ENCODE results near the gene EMID1. TPM values are rescaled to one million over a fixed set of nuclear protein-coding genes. Genes with fewer than 3 reads are reported as not detected.

Gene EMID1
- total RNA-seq, 1 experiment from 2014 or later: 5.4 TPM

- Mint-ChIP-seq H3K27me3 (ENCODE audit: low read depth) (peaks cover 7% of the 10 kb centered on the region), H3K36me3 (ENCODE audit: insufficient read depth in 1 of 3, low read depth in 3 of 3) (peaks cover 0 to 3% (median 3%) of the 10 kb centered on the region in 3 experiments; a peak in 3 of 7 replicates), H3K9me3 (peaks cover 2% of the 10 kb centered on the region in 2 experiments; a peak in 3 of 5 replicates), H3K27ac (no peak overlapping the region), H3K4me3 (no peak overlapping the region), H3K4me1 (peaks cover 0 to 6% of the 10 kb centered on the region in 2 experiments; a peak in 3 of 4 replicates)
- Histone ChIP-seq H2AFZ (ENCODE audit: low read length) (no peak overlapping the region), H4K91ac (ENCODE audit: insufficient read length, low read depth, low read length) (no peak overlapping the region), H2BK12ac (ENCODE audit: insufficient read length, low read depth, low read length) (no peak overlapping the region), H4K20me1 (ENCODE audit: control insufficient read depth, insufficient read depth, insufficient read length) (no peaks in the 10 kb centered on the region), H2AK5ac (ENCODE audit: insufficient read length, low read length) (no peak overlapping the region), H3K27ac (ENCODE audit: insufficient read length, low read depth, low read length) (no peak overlapping the region), H3K79me2 (ENCODE audit: insufficient read depth, low read length) (no peaks in the 10 kb centered on the region), H3K4me1 (ENCODE audit: insufficient read depth, low read length) (no peaks in the 10 kb centered on the region), H4K8ac (replicated peaks; ENCODE audit: insufficient read length, low read depth, low read length) (no peak overlapping the region), H3K56ac (ENCODE audit: insufficient read length, low read depth, low read length) (no peak overlapping the region), H3K4ac (ENCODE audit: low read depth, low read length) (no peak overlapping the region), H3K9ac (ENCODE audit: extremely low read depth, insufficient read length, low read length) (no peak overlapping the region), H2BK5ac (ENCODE audit: insufficient read length, low read length) (no peak overlapping the region), H3K27me3 (ENCODE audit: insufficient read depth, low read length) (no peaks in the 10 kb centered on the region), H3K18ac (ENCODE audit: insufficient read length, low read depth, low read length) (no peak overlapping the region), H3T11ph (ENCODE audit: low read length) (no peak overlapping the region), H3K23ac (ENCODE audit: insufficient read length, low read depth, low read length) (no peak overlapping the region), H3K9me3 (ENCODE audit: control insufficient read depth, low read depth, low read length) (no peaks in the 10 kb centered on the region), H2BK15ac (ENCODE audit: low read depth, low read length) (no peak overlapping the region), H3K4me2 (ENCODE audit: insufficient read depth, insufficient read length, low read length) (no peak overlapping the region), H3K79me1 (ENCODE audit: insufficient read depth, low read depth, low read length, poor library complexity, severe bottlenecking) (no peaks in the 10 kb centered on the region), H3K23me2 (ENCODE audit: insufficient read length, low read depth, low read length, poor library complexity, severe bottlenecking) (no peaks in the 10 kb centered on the region), H2BK20ac (ENCODE audit: low read depth, low read length, poor library complexity, severe bottlenecking) (no peak overlapping the region), H3K14ac (ENCODE audit: insufficient read depth, low read length) (no peak overlapping the region), H2BK120ac (ENCODE audit: low read depth, low read length, poor library complexity, severe bottlenecking) (no peak overlapping the region), H4K5ac (ENCODE audit: insufficient read length, low read depth, low read length) (no peak overlapping the region)
- WGBS (ENCODE audit: extremely low coverage, insufficient read length, low lambda C conversion rate): no CpG with 5 or more reads among the region's 3 CpGs
- no peak for DNase-seq
- no peak for TF ChIP-seq CTCF (conservative IDR thresholded peaks at IDR 0.05)
Observed at GRCh38 chr22:29197096-29197495, 8.6 kb upstream of the EMID1 start.

Measured in H9 (cell line).